ENCODE data around the gene FAM120C. TPM values are rescaled to one million over a fixed set of nuclear protein-coding genes. Genes with fewer than 3 reads are reported as not detected.

FAM120C gene
- total RNA-seq, 2 experiments from 2014 or later: 12.1 to 12.3 TPM

GRCh38 chrX:54089191-54089590 is 93.9 kb downstream of the FAM120C start:
- H3K9me3 Mint-ChIP-seq: no peaks in the 10 kb centered on the region
- CTCF ChIA-PET: interaction anchor here (0.6 kb wide), 1 partner anchor 12 kb away, joined by 3 read pairs; no protein-coding TSS in a partner anchor
- no peaks in the 10 kb centered on the region for H3K27me3 Mint-ChIP-seq
- POLR2A ChIA-PET: no interaction called here
- H3K27ac Mint-ChIP-seq: no peak overlapping the region
- peaks cover 1% of the 10 kb centered on the region for H3K36me3 Mint-ChIP-seq (ENCODE audit: low read depth)
- DNase-seq: no peak
- H3K4me1 Mint-ChIP-seq: no peaks in the 10 kb centered on the region
- no peak overlapping the region for H3K4me3 Mint-ChIP-seq

GRCh38 chrX:54087661-54088060 is 95.4 kb downstream of the FAM120C start:
- H3K36me3 Mint-ChIP-seq (ENCODE audit: low read depth): peaks cover 1% of the 10 kb centered on the region
- DNase-seq: no peak
- H3K27me3 Mint-ChIP-seq: no peaks in the 10 kb centered on the region
- ChIA-PET POLR2A (no interaction called here), CTCF (interaction anchor here (0.8 kb wide), 1 partner anchor 11 kb away, joined by 3 read pairs; no protein-coding TSS in a partner anchor)
- no peak overlapping the region for H3K4me3 Mint-ChIP-seq
- H3K9me3 Mint-ChIP-seq: no peaks in the 10 kb centered on the region
- H3K27ac Mint-ChIP-seq: no peak overlapping the region
- no peaks in the 10 kb centered on the region for H3K4me1 Mint-ChIP-seq

- peaks cover 1% of the 10 kb centered on the region for H3K36me3 Mint-ChIP-seq (ENCODE audit: low read depth)
- POLR2A ChIA-PET: no interaction called here
- H3K9me3 Mint-ChIP-seq: no peaks in the 10 kb centered on the region
Observed at GRCh38 chrX:54085666-54086065, 97.4 kb downstream of the FAM120C start.

GRCh38 chrX:54076903-54077302 is 106.2 kb downstream of the FAM120C start:
- Mint-ChIP-seq H3K4me1 (no peaks in the 10 kb centered on the region), H3K27me3 (no peaks in the 10 kb centered on the region), H3K36me3 (ENCODE audit: low read depth) (no peaks in the 10 kb centered on the region), H3K27ac (no peak overlapping the region), H3K9me3 (no peaks in the 10 kb centered on the region), H3K4me3 (no peak overlapping the region)
- POLR2A ChIA-PET: no interaction called here
- CTCF ChIA-PET: interaction anchor here (0.6 kb wide), 1 partner anchor 12 kb away, joined by 3 read pairs; no protein-coding TSS in a partner anchor
- no peak for DNase-seq

More at GRCh38 chrX:54085666-54086065, 97.4 kb downstream of the FAM120C start:
- Mint-ChIP-seq H3K27ac (no peak overlapping the region), H3K27me3 (no peaks in the 10 kb centered on the region), H3K4me3 (no peak overlapping the region), H3K4me1 (no peaks in the 10 kb centered on the region)
- CTCF ChIA-PET: no interaction called here
- no peak for DNase-seq

GRCh38 chrX:54074826-54075225 is 108.2 kb downstream of the FAM120C start:
- no peaks in the 10 kb centered on the region for H3K36me3 Mint-ChIP-seq (ENCODE audit: low read depth)
- no peak overlapping the region for H3K4me3 Mint-ChIP-seq
- H3K27me3 Mint-ChIP-seq: no peaks in the 10 kb centered on the region
- no peaks in the 10 kb centered on the region for H3K9me3 Mint-ChIP-seq
- CTCF ChIA-PET: no interaction called here
- no peak for DNase-seq
- H3K27ac Mint-ChIP-seq: no peak overlapping the region
- POLR2A ChIA-PET: no interaction called here
- no peaks in the 10 kb centered on the region for H3K4me1 Mint-ChIP-seq

- Mint-ChIP-seq H3K27me3 (no peaks in the 10 kb centered on the region), H3K4me3 (no peak overlapping the region), H3K4me1 (no peaks in the 10 kb centered on the region), H3K27ac (no peak overlapping the region), H3K9me3 (no peaks in the 10 kb centered on the region), H3K36me3 (ENCODE audit: low read depth) (no peaks in the 10 kb centered on the region)
- ChIA-PET CTCF (no interaction called here), POLR2A (no interaction called here)
- no peak for DNase-seq
Observed at GRCh38 chrX:54067766-54068165, 115.3 kb downstream of the FAM120C start.

- no peak overlapping the region for H3K27ac Mint-ChIP-seq
- ChIA-PET POLR2A (no interaction called here), CTCF (no interaction called here)
- H3K27me3 Mint-ChIP-seq: no peaks in the 10 kb centered on the region
- DNase-seq: no peak
- H3K4me3 Mint-ChIP-seq: no peak overlapping the region
- H3K36me3 Mint-ChIP-seq (ENCODE audit: low read depth): no peaks in the 10 kb centered on the region
- no peaks in the 10 kb centered on the region for H3K4me1 Mint-ChIP-seq
- H3K9me3 Mint-ChIP-seq: no peaks in the 10 kb centered on the region
Observed at GRCh38 chrX:54066841-54067240, 116.2 kb downstream of the FAM120C start.

GRCh38 chrX:54064564-54064963 is 118.5 kb downstream of the FAM120C start:
- ChIA-PET POLR2A (no interaction called here), CTCF (interaction anchor here (0.6 kb wide), 1 partner anchor 8 kb away, joined by 5 read pairs; no protein-coding TSS in a partner anchor)
- Mint-ChIP-seq H3K4me3 (no peak overlapping the region), H3K27me3 (no peaks in the 10 kb centered on the region), H3K4me1 (no peaks in the 10 kb centered on the region), H3K27ac (no peak overlapping the region), H3K36me3 (ENCODE audit: low read depth) (no peaks in the 10 kb centered on the region), H3K9me3 (no peaks in the 10 kb centered on the region)
- DNase-seq: no peak

- H3K9me3 Mint-ChIP-seq: no peaks in the 10 kb centered on the region
- H3K4me3 Mint-ChIP-seq: no peak overlapping the region
- CTCF ChIA-PET: no interaction called here
- POLR2A ChIA-PET: no interaction called here
- H3K27me3 Mint-ChIP-seq: no peaks in the 10 kb centered on the region
- no peaks in the 10 kb centered on the region for H3K36me3 Mint-ChIP-seq (ENCODE audit: low read depth)
- H3K27ac Mint-ChIP-seq: no peak overlapping the region
- H3K4me1 Mint-ChIP-seq: no peaks in the 10 kb centered on the region
- no peak for DNase-seq
Observed at GRCh38 chrX:54063361-54063760, 119.7 kb downstream of the FAM120C start.

- Mint-ChIP-seq H3K4me3 (no peak overlapping the region), H3K27ac (no peak overlapping the region), H3K9me3 (no peaks in the 10 kb centered on the region), H3K36me3 (ENCODE audit: low read depth) (no peaks in the 10 kb centered on the region), H3K27me3 (no peaks in the 10 kb centered on the region), H3K4me1 (peaks cover 9% of the 10 kb centered on the region)
- no peak for DNase-seq
- CTCF ChIA-PET: no interaction called here
- POLR2A ChIA-PET: no interaction called here
Observed at GRCh38 chrX:54049801-54050200, 133.3 kb downstream of the FAM120C start.

GRCh38 chrX:54048412-54048811 is 134.6 kb downstream of the FAM120C start:
- no peaks in the 10 kb centered on the region for H3K27me3 Mint-ChIP-seq
- peaks cover 10% of the 10 kb centered on the region for H3K4me1 Mint-ChIP-seq

GRCh38 chrX:54045563-54046228 is 137.4 kb downstream of the FAM120C start:
- peaks cover 8% of the 10 kb centered on the region for H3K36me3 Mint-ChIP-seq (ENCODE audit: low read depth)
- H3K27me3 Mint-ChIP-seq: no peaks in the 10 kb centered on the region
- POLR2A ChIA-PET: no interaction called here

More at GRCh38 chrX:54048412-54048811, 134.6 kb downstream of the FAM120C start:
- POLR2A ChIA-PET: no interaction called here
- CTCF ChIA-PET: interaction anchor here (1.5 kb wide), 1 partner anchor 12 kb away, joined by 3 read pairs; no protein-coding TSS in a partner anchor
- H3K4me3 Mint-ChIP-seq: no peak overlapping the region
- peaks cover 1% of the 10 kb centered on the region for H3K36me3 Mint-ChIP-seq (ENCODE audit: low read depth)
- no peaks in the 10 kb centered on the region for H3K9me3 Mint-ChIP-seq
- no peak overlapping the region for H3K27ac Mint-ChIP-seq
- no peak for DNase-seq

GRCh38 chrX:54044877-54045338 is 138.1 kb downstream of the FAM120C start:
- Mint-ChIP-seq H3K9me3 (no peaks in the 10 kb centered on the region), H3K27me3 (no peaks in the 10 kb centered on the region), H3K36me3 (ENCODE audit: low read depth) (peaks cover 12% of the 10 kb centered on the region), H3K27ac (peak overlapping the region; percentile 97), H3K4me1 (peaks cover 20% of the 10 kb centered on the region), H3K4me3 (peak overlapping the region; percentile 96)
- no peak for DNase-seq
- CTCF ChIA-PET: interaction anchor here (1.2 to 1.5 kb wide), 3 partner anchors 15 to 1075 kb away, joined by 3 to 4 read pairs (median 3); partner anchors contain the start of genes RIBC1 and SMC1A
- POLR2A ChIA-PET: no interaction called here

More at GRCh38 chrX:54045563-54046228, 137.4 kb downstream of the FAM120C start:
- peak overlapping the region; percentile 97 for H3K27ac Mint-ChIP-seq
- peaks cover 16% of the 10 kb centered on the region for H3K4me1 Mint-ChIP-seq
- CTCF ChIA-PET: interaction anchor here (0.6 to 1.5 kb wide), 3 partner anchors 16 to 1075 kb away, joined by 3 to 4 read pairs (median 3); no protein-coding TSS in a partner anchor
- DNase-seq: no peak
- H3K4me3 Mint-ChIP-seq: peak overlapping the region; percentile 96
- no peaks in the 10 kb centered on the region for H3K9me3 Mint-ChIP-seq
